Germinal center (tissue), 1 donor: ENCODE results near the gene HOXA13.
A peak's percentile ranks its signal among the peaks of the same experiment; 100 is the strongest.

ENCODE experiments used
- DNase-seq: peaks from one replicate; pipeline ENCODE4 v3.0.0; 2012; ENCODE audit warnings: mixed read lengths, low spot score

Gene HOXA13

DNA sequence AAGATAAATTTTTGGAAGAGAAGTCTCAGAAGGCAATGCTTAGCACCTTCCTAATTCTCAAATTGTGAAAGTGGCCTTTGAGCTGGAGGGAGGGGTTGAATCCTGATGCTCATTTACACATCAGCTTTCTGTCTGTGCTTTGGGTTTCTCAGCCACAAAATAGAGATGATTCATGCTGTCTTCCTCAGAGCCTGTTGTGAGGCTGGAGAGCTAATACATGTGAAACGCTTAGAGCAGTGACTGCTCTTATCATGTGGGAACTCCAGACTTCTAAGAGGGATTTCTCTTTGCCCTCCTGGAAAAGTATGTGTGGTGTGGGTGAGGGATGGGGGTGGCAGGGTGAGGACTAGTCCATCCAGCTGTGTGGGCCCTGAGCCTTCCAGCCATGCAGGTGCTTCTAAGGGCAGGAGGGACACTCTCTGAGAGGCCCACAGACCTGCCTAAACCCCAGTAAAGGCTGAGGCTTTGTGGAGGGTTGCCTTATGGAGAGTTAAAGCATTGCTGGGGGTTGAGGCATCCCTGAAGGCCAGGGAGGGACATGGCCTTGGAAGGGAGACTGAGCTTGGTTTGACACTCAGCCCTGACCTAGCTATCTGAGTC lies 37.9 kb upstream of the HOXA13 start:
- DNase-seq, result no peak

GRCh38 chr7:27235387-27236311 lies 35.8 kb upstream of the HOXA13 start:
- no peak for DNase-seq

DNA sequence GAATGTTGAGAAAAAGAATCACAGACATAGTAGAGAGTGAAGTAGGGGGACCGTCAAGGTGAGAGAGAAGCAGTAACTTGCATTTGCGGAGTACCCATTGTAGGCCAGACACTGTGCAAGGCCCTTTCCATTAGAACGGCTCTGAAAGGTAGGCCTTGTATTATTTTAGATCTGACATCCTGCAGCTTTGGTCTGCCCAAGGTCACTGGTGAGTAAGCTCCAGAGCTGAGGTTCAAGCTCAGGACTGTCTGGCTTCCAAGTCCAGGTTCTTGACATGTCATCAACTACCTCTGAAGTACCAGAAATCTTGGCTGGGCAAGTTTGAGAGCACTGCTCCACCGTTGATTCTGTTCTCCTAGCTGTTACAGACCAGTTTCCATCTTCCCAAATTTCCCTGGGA lies 29.6 kb upstream of the HOXA13 start:
- no peak for DNase-seq

DNA sequence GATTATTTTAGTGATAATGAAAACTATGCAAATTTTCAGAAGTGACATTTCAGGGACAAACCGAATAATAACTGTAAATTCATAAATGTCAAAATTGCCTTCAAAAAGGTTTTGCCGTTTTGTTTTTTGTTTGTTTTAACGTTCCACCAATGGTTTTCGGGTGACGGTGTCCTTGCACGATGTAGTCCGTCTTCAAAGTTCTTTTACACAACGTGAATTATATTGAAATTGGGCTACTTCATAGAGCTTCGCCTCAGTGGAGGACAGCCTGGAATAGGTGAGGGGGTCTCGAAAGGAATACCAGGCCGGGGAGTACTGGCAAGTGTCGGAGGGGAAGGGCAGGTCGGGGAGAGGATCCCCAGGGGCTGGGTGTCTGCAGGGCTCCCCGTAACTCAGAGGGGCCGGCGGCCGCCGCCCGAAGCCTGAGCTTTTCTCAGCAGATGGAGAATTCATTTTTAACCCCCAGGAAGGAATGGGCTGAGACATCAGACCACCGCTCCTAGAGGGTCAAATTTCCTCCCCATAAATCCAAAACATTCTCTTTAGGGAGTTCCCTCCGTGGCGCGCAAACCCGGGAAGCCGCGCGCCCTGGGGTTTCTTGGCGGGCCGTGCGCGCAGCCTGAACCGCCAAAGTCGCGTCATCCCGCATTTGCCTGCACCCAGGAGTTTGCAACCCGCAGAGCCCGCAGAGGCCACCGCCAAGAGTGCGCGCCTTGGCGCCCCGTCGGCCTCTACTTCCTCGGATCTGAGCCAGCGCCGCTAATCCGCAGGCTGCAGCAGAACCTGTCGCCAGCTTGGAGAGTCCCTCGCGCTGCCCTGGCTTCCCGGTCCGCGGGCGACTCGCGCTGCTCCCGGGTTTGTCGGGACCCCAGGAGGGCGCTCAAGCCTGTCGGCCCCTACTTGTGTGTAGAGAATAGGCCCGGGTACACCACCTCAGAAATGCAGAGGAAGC lies 25.4 kb upstream of the HOXA13 start:
- DNase-seq, result no peak

DNA sequence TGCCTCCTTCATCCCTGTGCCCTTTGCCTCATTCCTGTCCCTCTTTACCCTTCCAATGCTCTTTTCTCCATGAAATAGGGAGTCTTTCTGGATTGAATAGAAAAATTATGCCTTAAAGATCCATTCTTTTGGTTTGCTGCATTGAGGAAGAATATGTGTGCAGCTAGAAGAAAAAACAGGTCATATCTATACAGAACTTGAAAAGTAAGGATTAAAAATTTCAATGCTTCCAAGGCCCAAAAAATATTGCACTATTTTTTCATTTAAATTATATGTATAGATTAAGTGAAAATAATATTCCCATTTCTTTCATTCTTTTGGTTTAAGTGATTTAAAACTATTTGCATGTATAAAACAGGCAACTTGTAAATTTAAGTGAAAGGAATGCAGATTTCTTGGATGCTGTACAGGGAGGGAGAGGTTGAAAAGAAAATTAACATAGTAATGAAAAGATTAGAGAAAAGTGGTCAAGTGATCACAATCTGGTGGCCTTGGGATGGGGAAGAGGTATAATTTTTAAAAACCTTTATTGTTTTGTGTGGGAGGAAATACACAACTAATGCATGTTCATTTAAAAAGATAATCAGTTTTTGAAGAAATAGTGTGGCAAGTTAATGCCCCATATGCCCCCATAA lies 24.2 kb upstream of the HOXA13 start:
- no peak for DNase-seq

DNA sequence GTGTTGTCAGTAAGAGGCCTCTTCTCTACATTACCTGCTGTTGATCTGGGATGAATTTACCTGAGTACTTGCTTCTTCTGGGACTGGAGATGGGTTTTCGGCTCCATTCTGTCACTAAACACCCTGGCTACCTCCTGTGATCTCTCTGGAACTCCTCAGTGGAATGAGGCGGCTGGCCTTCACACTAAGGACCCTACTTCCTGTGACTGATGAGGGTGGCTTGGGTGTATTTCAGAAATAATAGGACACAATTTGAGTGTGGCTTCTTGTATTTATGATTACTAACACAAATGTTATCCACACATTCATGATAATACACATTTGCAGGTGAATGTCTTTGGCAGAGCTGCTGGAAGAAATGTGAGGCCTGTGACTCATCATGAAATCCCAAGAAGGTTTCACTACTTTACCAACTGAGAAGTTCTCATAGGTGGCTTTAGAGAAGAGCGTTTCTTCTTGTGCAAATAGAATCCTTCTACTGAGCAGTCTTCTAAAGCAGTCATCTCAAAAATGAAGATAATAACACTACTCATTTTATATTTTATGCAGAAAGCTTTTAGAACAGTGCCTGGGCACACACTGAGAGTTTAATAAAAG lies 21.4 kb upstream of the HOXA13 start:
- no peak for DNase-seq

DNA sequence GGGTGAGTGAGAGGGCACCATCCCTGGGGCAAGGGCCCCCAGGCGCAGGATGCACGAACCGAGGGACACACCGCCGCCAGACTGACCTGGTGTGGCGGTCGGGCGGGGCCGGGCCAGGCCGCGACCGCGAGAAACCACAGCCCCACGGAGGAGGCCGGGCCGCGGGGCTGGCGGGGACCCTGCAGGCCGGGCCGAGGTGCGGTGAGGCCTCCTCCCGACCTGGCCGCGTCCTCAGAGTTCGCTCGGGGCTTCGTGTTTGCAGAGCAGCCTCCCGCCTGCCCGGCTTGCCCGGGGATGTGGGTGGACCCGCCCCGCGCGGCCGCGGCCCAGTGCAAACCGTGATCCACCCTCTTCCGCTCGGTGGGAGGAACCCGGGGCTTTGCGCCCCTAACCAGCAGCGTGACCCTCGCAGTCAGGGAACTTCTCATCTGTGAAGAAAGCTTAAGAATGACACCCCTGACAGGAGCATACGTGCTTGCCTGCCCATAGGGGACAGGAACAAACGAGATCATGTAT lies 20.6 kb upstream of the HOXA13 start:
- no peak for DNase-seq

- no peak for DNase-seq
These were observed 19.9 kb upstream of the HOXA13 start for GRCh38 chr7:27219821-27220220.

DNA sequence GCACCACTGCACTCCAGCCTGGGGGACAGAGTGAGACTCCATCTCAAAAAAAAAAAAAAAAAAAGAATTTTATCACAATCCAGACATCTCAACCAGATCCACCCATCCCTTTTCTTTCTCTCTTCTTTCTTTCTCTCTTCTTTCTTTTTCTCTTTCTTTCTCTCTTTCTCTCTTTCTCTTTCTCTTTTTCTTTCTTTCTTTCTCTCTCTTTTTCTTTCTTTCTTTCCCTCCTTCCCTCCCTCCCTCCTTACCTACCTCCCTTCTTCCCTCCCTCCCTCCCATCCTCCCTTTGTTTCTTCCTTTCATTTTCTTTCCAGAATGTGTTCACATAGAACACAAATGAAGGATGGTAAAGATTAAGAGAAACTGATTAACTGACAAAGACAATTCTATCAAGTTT lies 18.1 kb upstream of the HOXA13 start:
- no peak for DNase-seq

DNA sequence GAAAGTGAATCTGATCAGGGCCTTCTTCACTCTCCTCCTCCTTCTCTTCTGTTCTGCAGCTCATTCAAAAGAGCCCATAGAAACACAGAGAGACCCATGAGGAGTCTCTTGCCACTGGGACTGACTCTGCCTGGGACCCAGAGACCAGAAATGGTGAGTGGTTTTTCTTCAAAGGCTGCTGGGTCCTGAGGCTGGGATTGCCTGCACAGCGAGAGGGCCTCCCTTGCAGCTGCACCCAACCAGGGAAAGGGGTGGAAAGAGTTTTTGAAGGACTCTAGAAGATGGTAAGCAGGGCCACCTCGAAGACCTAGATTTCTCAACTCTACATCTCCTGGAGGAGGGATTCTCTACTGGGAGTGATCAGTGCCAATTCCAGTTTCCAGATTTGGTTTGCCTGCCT lies 15.5 kb upstream of the HOXA13 start:
- no peak for DNase-seq

GRCh38 chr7:27214239-27214950 lies 14.5 kb upstream of the HOXA13 start:
- no peak for DNase-seq

GRCh38 chr7:27213433-27214238 lies 13.7 kb upstream of the HOXA13 start:
- DNase-seq, result no peak

DNA sequence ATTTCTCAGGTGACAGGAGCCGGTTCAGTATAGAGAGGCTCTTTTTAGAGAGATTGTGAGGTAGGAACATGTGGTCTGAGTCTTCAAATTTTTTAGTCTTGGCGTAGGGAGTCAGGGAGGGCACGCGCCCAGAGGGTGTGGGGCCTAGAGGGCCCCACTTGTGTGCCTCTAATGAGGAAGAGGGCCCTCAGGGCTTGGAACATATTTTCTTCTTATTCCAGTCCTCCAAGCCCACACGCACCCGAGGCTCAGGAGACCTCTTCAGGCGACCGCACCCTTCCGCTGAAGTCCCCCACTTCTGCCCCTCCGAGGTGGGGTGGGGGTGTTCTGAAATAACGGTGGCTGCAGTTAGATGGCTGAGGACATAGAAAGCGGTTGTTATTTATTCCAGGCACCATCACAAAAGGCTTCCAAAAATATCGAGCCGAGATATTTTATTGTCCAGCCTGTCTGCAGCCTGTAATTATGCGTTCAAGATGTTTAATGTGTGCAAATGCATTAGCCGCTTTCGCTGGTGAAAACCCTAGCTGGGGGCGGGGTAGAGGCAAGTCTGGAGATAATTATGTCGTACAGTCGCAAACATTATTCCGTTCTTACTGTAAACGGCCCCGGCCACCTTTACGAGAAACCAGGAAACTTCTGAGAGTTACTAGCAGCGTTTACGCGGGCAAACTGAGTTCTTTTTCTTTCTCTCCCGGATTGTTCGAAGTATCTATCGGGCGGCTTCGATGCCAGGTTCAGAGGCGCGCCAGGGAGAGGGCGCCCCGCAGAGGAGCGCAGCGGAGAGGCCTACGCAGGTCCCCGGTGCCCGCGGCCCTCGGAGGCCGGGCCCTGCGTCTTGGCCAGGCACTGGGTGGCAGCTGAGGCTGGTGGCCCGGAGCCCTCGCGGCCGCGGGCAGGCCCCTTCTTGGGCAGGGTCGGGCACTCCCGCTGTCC lies 12.9 kb upstream of the HOXA13 start:
- DNase-seq, result no peak

DNA sequence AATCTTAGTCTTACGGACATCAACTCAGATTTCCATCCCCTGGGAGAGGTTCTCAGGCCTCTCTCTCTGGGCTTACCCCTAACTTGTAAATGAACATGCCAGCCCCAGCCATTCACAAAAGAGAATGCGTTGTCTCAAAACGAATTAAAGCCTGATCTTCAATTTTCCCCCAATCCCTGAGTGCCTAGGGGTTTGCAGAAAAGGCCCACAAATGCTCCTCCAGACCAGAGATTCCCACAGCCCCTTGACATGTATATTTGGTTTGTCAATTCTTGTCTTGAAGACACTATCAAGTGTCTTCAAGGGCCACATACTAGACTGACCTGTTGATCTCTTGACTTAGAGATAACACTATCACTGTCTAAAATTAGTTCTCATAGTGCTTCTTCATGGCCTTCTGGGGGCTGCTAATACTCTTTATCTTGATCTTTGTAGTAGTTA lies 11.9 kb upstream of the HOXA13 start:
- DNase-seq, result no peak

- DNase-seq, result no peak
These were observed 11.2 kb upstream of the HOXA13 start for GRCh38 chr7:27211084-27211446.

GRCh38 chr7:27210441-27211083 lies 10.7 kb upstream of the HOXA13 start:
- DNase-seq, result peak; percentile 59

DNA sequence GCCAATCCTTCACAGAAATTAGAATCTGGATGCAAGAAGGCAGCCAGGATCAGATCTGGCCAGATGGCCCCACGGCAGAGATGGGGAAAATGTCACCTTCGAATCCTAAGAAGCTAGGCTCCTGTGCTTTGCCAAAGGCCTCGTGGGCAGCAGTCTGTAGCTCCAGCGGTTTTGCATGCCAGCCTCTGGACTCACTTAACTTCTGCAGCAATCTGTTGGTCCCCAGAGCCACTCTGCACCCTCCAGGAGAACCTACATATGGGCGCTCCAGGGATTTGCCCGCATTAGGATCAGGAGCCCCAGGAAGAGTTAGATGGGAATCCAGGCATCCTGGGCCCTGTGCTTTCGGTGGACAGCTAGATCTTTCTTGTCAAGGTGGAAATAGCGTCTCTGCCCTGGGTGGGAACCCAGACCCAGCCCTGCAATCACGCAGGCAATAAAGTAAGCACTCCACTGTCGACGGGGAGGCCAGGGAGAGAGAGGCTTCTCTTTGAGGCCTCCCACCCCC lies 10.1 kb upstream of the HOXA13 start:
- DNase-seq, result no peak

DNA sequence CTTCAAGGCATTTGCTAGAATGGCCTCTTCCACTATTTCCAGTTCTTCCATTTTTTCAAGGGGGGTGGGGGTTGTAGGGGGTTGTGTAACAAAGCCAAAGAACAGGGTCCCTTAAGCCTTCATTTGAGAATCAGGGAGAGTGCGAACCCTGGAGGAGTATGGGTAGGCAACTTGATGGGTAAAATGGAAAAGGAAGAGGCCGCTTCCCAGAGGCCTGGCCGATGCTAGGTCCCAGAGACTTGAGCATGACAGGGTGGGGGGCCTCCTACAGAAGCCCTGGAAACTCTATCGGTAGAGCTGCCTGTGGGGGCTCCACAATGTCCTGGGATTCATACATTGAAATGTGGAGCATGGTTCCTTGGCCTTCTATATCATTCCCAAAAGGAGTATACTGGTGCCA lies 9.1 kb upstream of the HOXA13 start:
- no peak for DNase-seq
